Neural progenitor cell (in vitro differentiated cells): ENCODE data around the gene SPATA9. TPM values are rescaled to one million over a fixed set of nuclear protein-coding genes. Genes with fewer than 3 reads are reported as not detected.

Experiments used
- DNase-seq: peaks from one replicate; pipeline ENCODE4 v3.0.0-alpha.2; 2016; ENCODE audit warnings: low spot score
- H2AFZ ChIP-seq: fragments of 200-600 bp; sonication (generic); replicated peaks from 2 replicates; pipeline ENCODE4 v1.6.1; 2016; ENCODE audit warnings: antibody characterized with exemption
- H3F3A ChIP-seq: fragments of 200-600 bp; sonication (generic); 2 replicates; pipeline ENCODE4 v1.6.1; 2016; ENCODE audit warnings: antibody characterized with exemption, low read depth
- H3K27ac ChIP-seq: fragments of 200-600 bp; sonication (generic); 2 replicates; pipeline ENCODE4 v1.5.1; 2016; ENCODE audit warnings: mild to moderate bottlenecking
- H3K27me3 ChIP-seq: fragments of 200-600 bp; sonication (generic); 2 replicates; pipeline ENCODE4 v1.6.1; 2016; ENCODE audit warnings: mild to moderate bottlenecking, moderate library complexity
- H3K36me3 ChIP-seq: fragments of 200-600 bp; sonication (generic); 2 replicates; pipeline ENCODE4 v1.5.1; 2016
- H3K4me1 ChIP-seq: fragments of 200-600 bp; sonication (generic); 2 replicates; pipeline ENCODE4 v1.6.1; 2016; ENCODE audit warnings: mixed run types
- H3K4me2 ChIP-seq: fragments of 200-600 bp; sonication (generic); 2 replicates; pipeline ENCODE4 v1.6.1; 2016
- H3K4me3 ChIP-seq: fragments of 200-600 bp; sonication (generic); 2 replicates; pipeline ENCODE4 v1.5.1; 2016
- H3K79me2 ChIP-seq: fragments of 200-600 bp; sonication (generic); 2 replicates; pipeline ENCODE4 v1.6.1; 2016; ENCODE audit warnings: low read depth
- H3K9ac ChIP-seq: fragments of 200-600 bp; sonication (generic); 2 replicates; pipeline ENCODE4 v1.6.1; 2016
- H3K9me3 ChIP-seq: fragments of 200-600 bp; sonication (generic); 2 replicates; pipeline ENCODE4 v1.5.1; 2016; ENCODE audit warnings: low read depth
- H4K20me1 ChIP-seq: fragments of 200-600 bp; sonication (generic); 2 replicates; pipeline ENCODE4 v1.6.1; 2016; ENCODE audit warnings: low read depth
- H3K27ac Mint-ChIP-seq: 3 replicates; pipeline ENCODE4 v1.8.0; 2021; ENCODE audit warnings: mixed read lengths
- H3K27me3 Mint-ChIP-seq: 2 replicates; pipeline ENCODE4 v1.8.0; 2022; ENCODE audit warnings: low read depth, mild to moderate bottlenecking, inconsistent platforms, moderate library complexity, mixed read lengths; ENCODE audit not compliant: insufficient read depth
- H3K36me3 Mint-ChIP-seq: 3 replicates; pipeline ENCODE4 v1.8.0; 2021; ENCODE audit warnings: mixed read lengths
- H3K4me1 Mint-ChIP-seq: 3 replicates; pipeline ENCODE4 v1.8.0; 2021; ENCODE audit warnings: mixed read lengths
- H3K4me3 Mint-ChIP-seq: 3 replicates; pipeline ENCODE4 v1.8.0; 2021; ENCODE audit warnings: mild to moderate bottlenecking, moderate library complexity, mixed read lengths
- H3K9me3 Mint-ChIP-seq: 3 replicates; pipeline ENCODE4 v1.8.0; 2020; ENCODE audit warnings: mixed read lengths
- EZH2 ChIP-seq: fragments of 200-600 bp; sonication (generic); IDR thresholded peaks from 2 replicates; pipeline ENCODE4 v1.6.1; 2017; ENCODE audit warnings: antibody characterized with exemption, mild to moderate bottlenecking, moderate library complexity
- EZH2phosphoT487 ChIP-seq: fragments of 200-600 bp; sonication (generic); IDR thresholded peaks from 2 replicates; pipeline ENCODE4 v1.6.1; 2017; ENCODE audit warnings: antibody characterized with exemption
- total RNA-seq: library from RNA; depleted of rRNA; stranded (reverse); fragments of >200 nt; gene quantifications from 2 replicates; pipeline ENCODE4 v1.2.3, GENCODE V29; 2015; ENCODE audit warnings: low replicate concordance
- TF ChIP-seq, protein P1 (sequence below): fragments of 200-600 bp; sonication (generic); IDR thresholded peaks from 2 replicates; pipeline ENCODE4 v1.5.1; 2017; ENCODE audit warnings: antibody characterized with exemption, mild to moderate bottlenecking

The SPATA9 gene
- total RNA-seq, 1 donor from 2014 or later = not detected

DNA sequence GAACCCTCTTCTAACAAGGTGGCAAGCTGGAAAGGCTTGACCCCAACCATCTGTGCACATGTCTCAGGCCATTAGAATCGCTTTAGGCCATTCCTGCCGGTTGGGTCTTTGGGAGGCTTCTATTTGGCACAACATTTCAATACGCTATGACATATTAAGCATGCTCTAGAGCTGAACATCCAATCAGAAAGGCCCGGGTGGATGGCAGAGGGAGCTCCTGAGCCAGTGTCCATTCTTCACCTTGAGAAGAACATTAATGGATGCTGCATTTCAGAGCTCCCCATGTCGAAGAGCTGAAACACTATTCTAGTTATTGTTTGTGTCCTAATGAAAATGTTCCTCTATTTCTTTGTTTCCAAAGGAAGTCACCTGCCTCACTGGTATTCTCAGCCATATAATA, 12.8 kb downstream of the SPATA9 start:
- H3K27ac Mint-ChIP-seq = no peak overlapping the region

DNA sequence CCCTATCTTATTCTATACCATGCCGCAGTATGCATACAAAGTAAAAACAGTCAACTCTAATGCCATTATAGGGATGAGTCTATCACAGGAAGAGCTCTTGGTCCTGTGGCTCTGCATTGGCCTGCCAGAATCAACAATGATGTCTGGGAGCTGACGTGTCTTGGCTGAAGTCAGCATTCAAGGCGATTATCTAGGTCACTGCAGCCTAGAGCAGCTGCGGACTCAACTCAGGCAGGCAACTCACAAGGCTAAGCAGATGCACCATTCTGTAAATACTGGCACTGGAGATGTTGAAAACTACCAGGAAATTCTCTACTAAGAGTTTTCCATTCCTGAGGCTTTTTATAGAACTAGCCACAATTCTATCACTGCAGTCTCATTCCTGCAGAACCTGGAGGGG, 13.3 kb downstream of the SPATA9 start:
- peaks cover 2% of the 10 kb centered on the region for H3K27me3 Mint-ChIP-seq
- H3K9ac ChIP-seq = no peak overlapping the region
- H3F3A ChIP-seq = no peaks in the 10 kb centered on the region
- no peak overlapping the region for H2AFZ ChIP-seq
- peaks cover 6% of the 10 kb centered on the region for H3K4me1 Mint-ChIP-seq
- peaks cover 3% of the 10 kb centered on the region for H3K9me3 Mint-ChIP-seq
- DNase-seq = no peak
- H3K36me3 Mint-ChIP-seq = no peaks in the 10 kb centered on the region
- no peak overlapping the region for H3K4me3 Mint-ChIP-seq
- no peaks in the 10 kb centered on the region for H3K36me3 ChIP-seq
- H4K20me1 ChIP-seq = no peaks in the 10 kb centered on the region
- no peaks in the 10 kb centered on the region for H3K4me1 ChIP-seq
- H3K27me3 ChIP-seq = no peaks in the 10 kb centered on the region
- H3K27ac ChIP-seq = no peak overlapping the region
- no peak overlapping the region for H3K4me2 ChIP-seq
- H3K27ac Mint-ChIP-seq = no peak overlapping the region
- H3K4me3 ChIP-seq = no peak overlapping the region
- no peaks in the 10 kb centered on the region for H3K9me3 ChIP-seq
- no peaks in the 10 kb centered on the region for H3K79me2 ChIP-seq
- TF ChIP-seq, protein P1, sequence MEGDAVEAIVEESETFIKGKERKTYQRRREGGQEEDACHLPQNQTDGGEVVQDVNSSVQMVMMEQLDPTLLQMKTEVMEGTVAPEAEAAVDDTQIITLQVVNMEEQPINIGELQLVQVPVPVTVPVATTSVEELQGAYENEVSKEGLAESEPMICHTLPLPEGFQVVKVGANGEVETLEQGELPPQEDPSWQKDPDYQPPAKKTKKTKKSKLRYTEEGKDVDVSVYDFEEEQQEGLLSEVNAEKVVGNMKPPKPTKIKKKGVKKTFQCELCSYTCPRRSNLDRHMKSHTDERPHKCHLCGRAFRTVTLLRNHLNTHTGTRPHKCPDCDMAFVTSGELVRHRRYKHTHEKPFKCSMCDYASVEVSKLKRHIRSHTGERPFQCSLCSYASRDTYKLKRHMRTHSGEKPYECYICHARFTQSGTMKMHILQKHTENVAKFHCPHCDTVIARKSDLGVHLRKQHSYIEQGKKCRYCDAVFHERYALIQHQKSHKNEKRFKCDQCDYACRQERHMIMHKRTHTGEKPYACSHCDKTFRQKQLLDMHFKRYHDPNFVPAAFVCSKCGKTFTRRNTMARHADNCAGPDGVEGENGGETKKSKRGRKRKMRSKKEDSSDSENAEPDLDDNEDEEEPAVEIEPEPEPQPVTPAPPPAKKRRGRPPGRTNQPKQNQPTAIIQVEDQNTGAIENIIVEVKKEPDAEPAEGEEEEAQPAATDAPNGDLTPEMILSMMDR = no peak
- TF ChIP-seq EZH2 = no peak
- no peak for TF ChIP-seq EZH2phosphoT487

More for the DNA sequence above, 12.8 kb downstream of the SPATA9 start:
- Mint-ChIP-seq H3K27me3 (peaks cover 2% of the 10 kb centered on the region), H3K36me3 (no peaks in the 10 kb centered on the region), H3K9me3 (peaks cover 3% of the 10 kb centered on the region), H3K4me3 (no peak overlapping the region), H3K4me1 (peaks cover 6% of the 10 kb centered on the region)
- TF ChIP-seq, protein P1 = no peak
- TF ChIP-seq EZH2phosphoT487 (no peak), EZH2 (no peak)
- H3K27me3 ChIP-seq = no peaks in the 10 kb centered on the region
- H3F3A ChIP-seq = no peaks in the 10 kb centered on the region
- H3K4me2 ChIP-seq = no peak overlapping the region
- H3K4me3 ChIP-seq = no peak overlapping the region
- H3K9ac ChIP-seq = no peak overlapping the region
- H3K79me2 ChIP-seq = no peaks in the 10 kb centered on the region
- no peaks in the 10 kb centered on the region for H3K36me3 ChIP-seq
- H3K27ac ChIP-seq = no peak overlapping the region
- no peaks in the 10 kb centered on the region for H3K4me1 ChIP-seq
- no peaks in the 10 kb centered on the region for H3K9me3 ChIP-seq
- DNase-seq = no peak
- no peak overlapping the region for H2AFZ ChIP-seq
- H4K20me1 ChIP-seq = no peaks in the 10 kb centered on the region

DNA sequence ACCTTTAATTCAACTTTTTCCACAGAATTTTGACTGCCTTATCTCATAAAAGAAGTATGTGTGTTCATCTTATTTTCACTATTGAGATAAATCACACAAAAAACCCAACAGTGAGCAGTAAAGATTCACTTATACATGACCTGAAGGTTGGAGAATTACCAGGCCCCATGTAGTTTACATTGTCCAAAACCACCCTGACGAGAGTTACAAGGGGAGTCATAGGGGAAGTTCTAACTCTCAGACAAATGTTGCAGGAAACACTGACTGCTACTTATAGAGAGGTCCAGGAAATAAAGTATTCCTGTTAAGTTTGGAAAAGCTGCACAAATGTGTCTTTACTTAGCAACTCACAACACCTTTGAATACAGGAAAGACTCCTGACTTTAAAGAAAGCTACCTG, 14.1 kb downstream of the SPATA9 start:
- H3K4me2 ChIP-seq = no peak overlapping the region
- H3F3A ChIP-seq = no peaks in the 10 kb centered on the region
- H3K9ac ChIP-seq = no peak overlapping the region
- no peak for DNase-seq
- peaks cover 6% of the 10 kb centered on the region for H3K4me1 Mint-ChIP-seq
- no peak overlapping the region for H2AFZ ChIP-seq
- H3K4me3 Mint-ChIP-seq = no peak overlapping the region
- H3K27ac Mint-ChIP-seq = no peak overlapping the region
- H3K36me3 ChIP-seq = no peaks in the 10 kb centered on the region
- no peaks in the 10 kb centered on the region for H3K9me3 ChIP-seq
- no peak overlapping the region for H3K4me3 ChIP-seq
- H3K36me3 Mint-ChIP-seq = no peaks in the 10 kb centered on the region
- H3K27me3 ChIP-seq = no peaks in the 10 kb centered on the region
- TF ChIP-seq, protein P1 = no peak
- TF ChIP-seq EZH2phosphoT487 (no peak), EZH2 (no peak)
- peaks cover 3% of the 10 kb centered on the region for H3K9me3 Mint-ChIP-seq
- no peaks in the 10 kb centered on the region for H3K4me1 ChIP-seq
- H3K27me3 Mint-ChIP-seq = peaks cover 2% of the 10 kb centered on the region
- no peaks in the 10 kb centered on the region for H3K79me2 ChIP-seq
- no peak overlapping the region for H3K27ac ChIP-seq
- H4K20me1 ChIP-seq = no peaks in the 10 kb centered on the region
